ENCODE results near the gene EMID1. TPM values are rescaled to one million over a fixed set of nuclear protein-coding genes. Genes with fewer than 3 reads are reported as not detected.

EMID1 gene
- total and polyA plus RNA-seq, 4 donors = 4.9 to 30.2 (median 8.4) TPM

GRCh38 chr22:29272624-29273023 lies 66.9 kb downstream of the EMID1 start:
- TF ChIP-seq CTCF (IDR thresholded peaks at IDR 0.05; ENCODE audit: control extremely low read depth, extremely low read depth) = no peak
- Histone ChIP-seq H3K9me3 (ENCODE audit: control insufficient read depth in 4 of 4, insufficient read depth in 3 of 4, low read length in 3 of 4) (no peaks in the 10 kb centered on the region), H3K27ac (ENCODE audit: low read depth in 1 of 2, low read length in 1 of 2) (no peak overlapping the region), H3K27me3 (ENCODE audit: control insufficient read depth in 3 of 3, insufficient read depth in 3 of 3, low read length in 2 of 3) (no peaks in the 10 kb centered on the region), H3K4me3 (no peak overlapping the region), H3K4me1 (ENCODE audit: control insufficient read depth in 5 of 5, insufficient read depth in 5 of 5, low read length in 5 of 5) (peaks cover 1 to 36% (median 24%) of the 10 kb centered on the region in 5 donors), H3K9ac (ENCODE audit: insufficient read depth in 1 of 2, low read length in 2 of 2) (no peak overlapping the region), H3K36me3 (ENCODE audit: control insufficient read depth in 4 of 4, insufficient read depth in 4 of 4, low read length in 4 of 4) (peaks cover 15 to 56% (median 39%) of the 10 kb centered on the region in 4 donors)
- 79 to 84% methylated on average over 2 of the region's 2 CpGs for WGBS, 2 donors
- DNase-seq (no peak), ATAC-seq (ENCODE audit: insufficient read depth, low FRiP score) (no peak)

DNA sequence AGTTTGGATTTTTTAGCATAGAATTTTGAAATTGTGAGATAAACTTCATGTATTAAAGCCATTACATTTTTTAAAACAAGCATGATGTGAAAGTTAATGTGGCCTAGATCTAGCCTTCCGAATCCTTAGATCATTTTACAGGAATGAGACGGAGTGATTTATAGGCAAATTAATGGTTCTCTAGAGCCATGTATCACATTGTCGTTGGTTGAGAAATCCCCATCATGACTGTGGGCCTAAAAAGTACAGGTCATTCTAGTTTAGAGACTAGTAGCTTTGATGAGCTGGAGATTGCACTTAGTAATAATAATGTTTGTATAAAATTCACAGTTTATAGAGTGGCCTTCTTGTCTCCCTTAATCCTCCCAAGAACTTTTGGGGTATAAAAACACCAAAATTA lies 69.5 kb downstream of the EMID1 start:
- H3K9ac ChIP-seq (ENCODE audit: insufficient read depth in 1 of 2, low read length in 2 of 2) = no peak overlapping the region
- H3K36me3 ChIP-seq (ENCODE audit: control insufficient read depth in 4 of 4, insufficient read depth in 4 of 4, low read length in 4 of 4) = peaks cover 26 to 68% (median 53%) of the 10 kb centered on the region in 4 donors
- H3K4me1 ChIP-seq (ENCODE audit: control insufficient read depth in 5 of 5, insufficient read depth in 5 of 5, low read length in 5 of 5) = peaks cover 1 to 24% (median 18%) of the 10 kb centered on the region in 5 donors
- DNase-seq = no peak
- 70 to 78% methylated on average over 3 of the region's 3 CpGs for WGBS, 2 donors
- no peak for TF ChIP-seq CTCF (IDR thresholded peaks at IDR 0.05; ENCODE audit: control extremely low read depth, extremely low read depth)
- no peaks in the 10 kb centered on the region for H3K9me3 ChIP-seq (ENCODE audit: control insufficient read depth in 4 of 4, insufficient read depth in 3 of 4, low read length in 3 of 4)
- H3K27me3 ChIP-seq (ENCODE audit: control insufficient read depth in 3 of 3, insufficient read depth in 3 of 3, low read length in 2 of 3) = no peaks in the 10 kb centered on the region
- H3K4me3 ChIP-seq = no peak overlapping the region
- no peak for ATAC-seq (ENCODE audit: insufficient read depth, low FRiP score)
- H3K27ac ChIP-seq (ENCODE audit: low read depth in 1 of 2, low read length in 1 of 2) = no peak overlapping the region

GRCh38 chr22:29275819-29276565 lies 70.3 kb downstream of the EMID1 start:
- no peak overlapping the region for H3K4me3 ChIP-seq
- no peak for ATAC-seq (ENCODE audit: insufficient read depth, low FRiP score)
- peaks cover 27 to 66% (median 52%) of the 10 kb centered on the region in 4 donors for H3K36me3 ChIP-seq (ENCODE audit: control insufficient read depth in 4 of 4, insufficient read depth in 4 of 4, low read length in 4 of 4)
- no peaks in the 10 kb centered on the region for H3K27me3 ChIP-seq (ENCODE audit: control insufficient read depth in 3 of 3, insufficient read depth in 3 of 3, low read length in 2 of 3)
- no peak overlapping the region for H3K9ac ChIP-seq (ENCODE audit: insufficient read depth in 1 of 2, low read length in 2 of 2)
- no peak for TF ChIP-seq CTCF (IDR thresholded peaks at IDR 0.05; ENCODE audit: control extremely low read depth, extremely low read depth)
- H3K27ac ChIP-seq (ENCODE audit: low read depth in 1 of 2, low read length in 1 of 2) = no peak overlapping the region
- no peak for DNase-seq
- WGBS, 2 donors = 69 to 84% methylated on average over 3 of the region's 3 CpGs
- H3K4me1 ChIP-seq (ENCODE audit: control insufficient read depth in 5 of 5, insufficient read depth in 5 of 5, low read length in 5 of 5) = peaks cover 0 to 16% (median 11%) of the 10 kb centered on the region in 5 donors
- H3K9me3 ChIP-seq (ENCODE audit: control insufficient read depth in 4 of 4, insufficient read depth in 3 of 4, low read length in 3 of 4) = no peaks in the 10 kb centered on the region
